Measurements from ENCODE around the gene MYL12B.
"Not testable (repeated sequence)": the region's sequence is repeated elsewhere in the genome, so short reads cannot be mapped to it uniquely, and the experiment has no call there.

MYL12B gene

DNA sequence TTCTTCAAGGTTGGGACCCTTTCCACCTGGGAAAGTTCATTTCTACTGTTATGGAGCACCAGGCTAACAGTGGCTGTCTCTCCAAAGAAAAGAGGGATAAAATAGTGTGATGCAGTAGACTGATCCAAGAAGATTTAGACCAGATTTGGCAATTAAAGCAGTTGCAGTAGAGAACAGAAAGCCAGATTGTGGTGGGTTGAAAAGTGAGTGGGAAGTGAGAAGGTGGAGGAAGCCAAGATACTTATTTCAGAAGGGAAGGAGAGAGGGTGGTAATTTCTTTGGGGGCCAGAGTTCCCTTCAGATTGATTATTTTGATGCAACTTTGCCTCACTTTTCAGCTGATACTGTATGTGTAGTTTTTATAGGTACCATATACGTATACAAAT, 8.0 kb downstream of the MYL12B start:
- Histone ChIP-seq H3K9me2 (replicated peaks; ENCODE audit: insufficient read depth, low read length) (no peaks in the 10 kb centered on the region), H3K9ac (ENCODE audit: low read length) (no peak overlapping the region), H4K20me1 (ENCODE audit: insufficient read depth, low read length) (no peaks in the 10 kb centered on the region; the same call in 1 of the 2 replicates), H2AFZ (ENCODE audit: low read length) (no peak overlapping the region), H3K4me1 (ENCODE audit: low read length) (no peaks in the 10 kb centered on the region), H3K4me2 (ENCODE audit: low read depth, low read length) (no peak overlapping the region), H3K36me3 (replicated peaks; ENCODE audit: insufficient read depth, low read length) (no peaks in the 10 kb centered on the region), H3K9me3 (replicated peaks; ENCODE audit: insufficient read depth, low read length) (no peaks in the 10 kb centered on the region), H3K79me2 (ENCODE audit: low read length) (peaks cover 68% of the 10 kb centered on the region), H3K27me3 (replicated peaks; ENCODE audit: insufficient read depth, low read length) (no peaks in the 10 kb centered on the region), H3K27ac (ENCODE audit: low read length) (no peak overlapping the region), H3K4me3 (ENCODE audit: low read length) (no peak overlapping the region), H3F3A (ENCODE audit: insufficient read depth, low read length) (no peaks in the 10 kb centered on the region)
- TF ChIP-seq EZH2phosphoT487 (IDR thresholded peaks at IDR 0.05; ENCODE audit: low read length) (no peak), EZH2 (optimal IDR thresholded peaks at IDR 0.05; ENCODE audit: low read depth, low read length) (no peak)
- TF ChIP-seq, protein P1, sequence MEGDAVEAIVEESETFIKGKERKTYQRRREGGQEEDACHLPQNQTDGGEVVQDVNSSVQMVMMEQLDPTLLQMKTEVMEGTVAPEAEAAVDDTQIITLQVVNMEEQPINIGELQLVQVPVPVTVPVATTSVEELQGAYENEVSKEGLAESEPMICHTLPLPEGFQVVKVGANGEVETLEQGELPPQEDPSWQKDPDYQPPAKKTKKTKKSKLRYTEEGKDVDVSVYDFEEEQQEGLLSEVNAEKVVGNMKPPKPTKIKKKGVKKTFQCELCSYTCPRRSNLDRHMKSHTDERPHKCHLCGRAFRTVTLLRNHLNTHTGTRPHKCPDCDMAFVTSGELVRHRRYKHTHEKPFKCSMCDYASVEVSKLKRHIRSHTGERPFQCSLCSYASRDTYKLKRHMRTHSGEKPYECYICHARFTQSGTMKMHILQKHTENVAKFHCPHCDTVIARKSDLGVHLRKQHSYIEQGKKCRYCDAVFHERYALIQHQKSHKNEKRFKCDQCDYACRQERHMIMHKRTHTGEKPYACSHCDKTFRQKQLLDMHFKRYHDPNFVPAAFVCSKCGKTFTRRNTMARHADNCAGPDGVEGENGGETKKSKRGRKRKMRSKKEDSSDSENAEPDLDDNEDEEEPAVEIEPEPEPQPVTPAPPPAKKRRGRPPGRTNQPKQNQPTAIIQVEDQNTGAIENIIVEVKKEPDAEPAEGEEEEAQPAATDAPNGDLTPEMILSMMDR (IDR thresholded peaks at IDR 0.05; ENCODE audit: low read length): no peak
- DNase-seq: no peak

DNA sequence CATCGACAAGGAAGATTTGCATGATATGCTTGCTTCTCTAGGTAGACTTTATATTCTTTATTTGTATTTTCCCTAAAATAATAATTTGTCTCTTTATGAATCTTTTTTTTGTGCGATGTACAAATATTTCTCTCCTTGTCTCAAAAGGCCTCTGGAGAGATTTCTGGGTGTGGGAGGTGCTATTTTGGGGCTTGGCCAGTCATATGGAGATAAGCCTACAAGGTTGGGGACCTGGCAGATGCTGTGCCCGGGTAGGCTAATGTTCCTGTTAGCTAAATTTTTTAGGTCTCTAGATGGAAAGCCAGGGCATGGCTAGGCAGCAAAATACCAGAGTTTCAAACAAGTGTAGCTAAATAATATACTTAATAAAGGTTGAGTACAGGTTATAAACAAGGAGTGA, 11.1 kb downstream of the MYL12B start:
- Histone ChIP-seq H3K27ac (ENCODE audit: low read length) (no peak overlapping the region), H3K36me3 (replicated peaks; ENCODE audit: insufficient read depth, low read length) (no peaks in the 10 kb centered on the region; the same call in 1 of the 2 replicates), H3K9ac (ENCODE audit: low read length) (no peak overlapping the region), H3F3A (ENCODE audit: insufficient read depth, low read length) (no peaks in the 10 kb centered on the region), H3K4me2 (ENCODE audit: low read depth, low read length) (no peak overlapping the region), H2AFZ (ENCODE audit: low read length) (no peak overlapping the region), H3K4me3 (ENCODE audit: low read length) (no peak overlapping the region), H3K9me3 (replicated peaks; ENCODE audit: insufficient read depth, low read length) (no peaks in the 10 kb centered on the region), H3K27me3 (replicated peaks; ENCODE audit: insufficient read depth, low read length) (no peaks in the 10 kb centered on the region), H3K9me2 (replicated peaks; ENCODE audit: insufficient read depth, low read length) (no peaks in the 10 kb centered on the region), H4K20me1 (ENCODE audit: insufficient read depth, low read length) (no peaks in the 10 kb centered on the region), H3K79me2 (ENCODE audit: low read length) (peaks cover 37% of the 10 kb centered on the region), H3K4me1 (ENCODE audit: low read length) (no peaks in the 10 kb centered on the region)
- no peak for DNase-seq
- TF ChIP-seq, protein P1 (IDR thresholded peaks at IDR 0.05; ENCODE audit: low read length): no peak
- TF ChIP-seq EZH2 (optimal IDR thresholded peaks at IDR 0.05; ENCODE audit: low read depth, low read length) (no peak), EZH2phosphoT487 (IDR thresholded peaks at IDR 0.05; ENCODE audit: low read length) (no peak)

GRCh38 chr18:3277643-3278213, 15.8 kb downstream of the MYL12B start:
- not testable (repeated sequence) for H3K4me2 ChIP-seq (ENCODE audit: low read depth, low read length); H3K4me3 ChIP-seq (ENCODE audit: low read length); H3F3A ChIP-seq (ENCODE audit: insufficient read depth, low read length); H3K9ac ChIP-seq (ENCODE audit: low read length); H3K9me3 ChIP-seq (replicated peaks; ENCODE audit: insufficient read depth, low read length); H2AFZ ChIP-seq (ENCODE audit: low read length); DNase-seq; H3K27me3 ChIP-seq (replicated peaks; ENCODE audit: insufficient read depth, low read length); H3K27ac ChIP-seq (ENCODE audit: low read length); H3K79me2 ChIP-seq (ENCODE audit: low read length); H3K9me2 ChIP-seq (replicated peaks; ENCODE audit: insufficient read depth, low read length); H3K36me3 ChIP-seq (replicated peaks; ENCODE audit: insufficient read depth, low read length); H4K20me1 ChIP-seq (ENCODE audit: insufficient read depth, low read length)
- H3K4me1 ChIP-seq (ENCODE audit: low read length): peaks cover 11% of the 10 kb centered on the region; the same call in 1 of the 2 replicates

Data from MM.1S (cell line).